Sciatic nerve (tissue), 2 donors: ENCODE results near the gene MNDA. TPM values are rescaled to one million over a fixed set of nuclear protein-coding genes. Genes with fewer than 3 reads are reported as not detected.
"Not testable (repeated sequence)": the region's sequence is repeated elsewhere in the genome, so short reads cannot be mapped to it uniquely, and the experiment has no call there.

Experiments used
- ATAC-seq: fragments of 200-7000 bp; cut with Tn5 transposase; one replicate; pipeline ENCODE4 v1.9.1; 2020; ENCODE audit warnings: mild to moderate bottlenecking, moderate library complexity
- DNase-seq: peaks from one replicate; pipeline ENCODE4 v3.0.0-alpha.2; 2020; ENCODE audit warnings: low spot score
- intact Hi-C: fragments of 100-400 bp; cut with DNase I; formaldehyde crosslinking; loops from one replicate; pipeline ENCODE4 v1.14.2; 2022
- total RNA-seq: library from RNA; stranded (reverse); fragmentation: NEBNext Ultra II Directional; extraction: Animal tissue kit (Norgen Biotek cat#: 25700); gene quantifications from one replicate; pipeline ENCODE4 v1.2.1, GENCODE V29; 2021
- donor health status: DM: no; HTN: no; CAD: no.
- donor health status: DM: no; HTN: no; CAD: no.

The MNDA gene
- total RNA-seq, 1 donor from 2014 or later: 27.8 TPM

DNA sequence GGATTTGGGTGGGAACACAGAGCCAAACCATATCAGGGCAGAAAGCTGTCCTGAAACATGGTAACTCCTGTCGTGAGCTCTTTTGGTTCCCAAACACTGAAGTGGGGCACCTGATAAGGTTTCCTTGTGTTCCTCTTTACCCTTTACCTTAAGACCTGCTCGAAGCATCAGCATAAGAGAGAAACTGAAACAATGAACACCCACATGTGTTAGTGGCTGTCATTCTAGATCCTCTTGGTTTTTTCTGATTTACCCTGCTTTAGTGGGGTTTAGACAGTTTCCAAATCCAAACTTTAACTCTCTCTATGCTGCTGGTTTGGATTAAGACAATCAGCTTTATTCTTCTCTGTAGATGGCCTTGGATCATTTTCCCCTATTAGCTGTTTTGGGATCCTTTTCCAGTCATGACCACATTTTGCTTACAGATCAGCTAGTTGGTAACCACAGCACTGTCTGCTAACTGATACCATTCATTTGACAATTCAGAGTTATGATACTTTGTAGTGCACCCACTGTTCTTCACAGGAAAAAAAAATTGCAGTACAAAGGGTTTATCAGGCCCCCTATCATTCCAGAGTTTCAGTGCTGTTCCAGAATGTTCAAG lies 975 bp upstream of the MNDA start:
- intact Hi-C loops: no loop called here
- no peak for DNase-seq
- no peak for ATAC-seq

DNA sequence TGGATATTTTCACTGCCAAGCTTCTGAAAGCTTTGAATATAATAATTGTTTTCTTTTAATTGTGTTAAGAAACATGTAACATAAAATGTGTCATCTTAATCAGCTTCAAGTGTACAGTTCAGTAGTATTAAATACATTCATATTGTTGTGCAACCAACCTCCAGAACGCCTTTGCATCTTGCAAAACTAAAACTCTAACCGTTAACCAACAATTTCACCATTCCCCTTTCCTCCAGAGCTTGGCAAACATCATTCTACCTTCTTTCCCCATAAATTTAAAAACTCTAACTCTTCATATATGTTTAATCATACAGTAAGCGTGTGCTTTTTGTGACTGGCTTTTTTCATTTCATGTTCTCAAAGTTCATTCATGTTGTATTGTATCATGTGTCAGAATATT lies 2.1 kb downstream of the MNDA start:
- no peak for ATAC-seq
- intact Hi-C loops: no loop called here
- DNase-seq: no peak

GRCh38 chr1:158836038-158836437 lies 4.9 kb downstream of the MNDA start:
- no peak for DNase-seq
- ATAC-seq: no peak
- intact Hi-C loops: no loop called here

- intact Hi-C loops: no loop called here
- no peak for ATAC-seq
- no peak for DNase-seq
Observed at GRCh38 chr1:158838660-158839059, 7.5 kb downstream of the MNDA start.

- intact Hi-C loops: no loop called here
- DNase-seq (no peak), ATAC-seq (no peak)
Observed at GRCh38 chr1:158839566-158839965, 8.4 kb downstream of the MNDA start.

DNA sequence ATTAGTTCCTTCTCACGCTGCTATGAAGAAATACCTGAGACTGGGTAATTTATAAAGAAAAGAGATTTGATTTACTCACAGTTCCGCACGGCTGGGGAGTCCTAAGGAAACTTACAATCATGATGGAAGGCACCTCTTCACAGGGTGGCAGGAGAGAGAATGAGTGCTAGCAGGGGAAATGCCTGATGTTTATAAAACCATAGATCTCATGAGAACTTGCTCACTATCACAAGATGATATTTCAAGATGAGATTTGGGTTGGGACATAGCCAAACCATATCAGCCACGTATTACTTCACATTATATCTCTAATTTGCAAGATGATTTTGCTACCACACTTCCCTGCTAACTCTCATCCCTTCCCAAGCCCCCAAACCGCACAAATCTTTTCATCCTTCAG lies 9.1 kb downstream of the MNDA start:
- ATAC-seq (no peak), DNase-seq (no peak)
- intact Hi-C loops: no loop called here

- DNase-seq (no peak), ATAC-seq (no peak)
- intact Hi-C loops: no loop called here
Observed at GRCh38 chr1:158864595-158864994, 33.4 kb downstream of the MNDA start.

DNA sequence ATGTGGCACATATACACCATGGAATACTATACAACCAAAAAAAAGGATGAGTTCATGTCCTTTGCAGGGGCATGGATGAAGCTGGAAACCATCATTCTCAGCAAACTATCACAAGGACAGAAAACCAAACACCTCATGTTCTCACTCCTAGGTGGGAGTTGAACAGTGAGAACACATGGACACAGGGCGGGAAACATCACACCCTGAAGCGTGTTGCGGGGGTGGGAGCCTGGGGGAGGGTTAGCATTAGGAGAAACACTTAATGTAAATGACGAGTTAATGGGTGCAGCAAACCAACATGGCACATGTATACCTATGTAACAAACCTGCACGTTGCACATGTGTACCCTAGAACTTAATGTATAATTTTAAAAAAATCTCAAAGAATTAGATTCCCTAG lies 39.3 kb downstream of the MNDA start:
- DNase-seq, ATAC-seq, intact Hi-C loops: not testable (repeated sequence)

DNA sequence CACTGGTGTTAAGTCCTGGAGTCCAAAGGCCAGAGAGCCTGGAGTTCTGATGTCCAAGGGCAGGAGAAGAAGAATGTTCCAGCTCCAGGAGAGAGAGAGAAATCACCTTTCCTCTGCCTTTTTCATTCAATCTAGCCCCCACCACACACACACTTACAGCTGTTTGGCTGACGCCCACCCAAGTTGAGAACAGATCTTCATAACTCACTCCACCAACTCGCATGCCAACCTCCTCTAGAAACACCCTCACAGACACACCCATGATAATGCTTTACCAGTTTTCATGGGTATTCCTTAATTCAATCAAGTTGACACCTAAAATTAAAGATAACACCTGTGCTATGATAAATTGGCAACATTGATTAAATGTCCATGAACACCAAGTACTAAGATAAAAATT lies 42.0 kb downstream of the MNDA start:
- DNase-seq: no peak
- ATAC-seq: no peak
- intact Hi-C loops: no loop called here

GRCh38 chr1:158893654-158894053 lies 62.5 kb downstream of the MNDA start:
- ATAC-seq (no peak), DNase-seq (no peak)
- intact Hi-C loops: no loop called here

DNA sequence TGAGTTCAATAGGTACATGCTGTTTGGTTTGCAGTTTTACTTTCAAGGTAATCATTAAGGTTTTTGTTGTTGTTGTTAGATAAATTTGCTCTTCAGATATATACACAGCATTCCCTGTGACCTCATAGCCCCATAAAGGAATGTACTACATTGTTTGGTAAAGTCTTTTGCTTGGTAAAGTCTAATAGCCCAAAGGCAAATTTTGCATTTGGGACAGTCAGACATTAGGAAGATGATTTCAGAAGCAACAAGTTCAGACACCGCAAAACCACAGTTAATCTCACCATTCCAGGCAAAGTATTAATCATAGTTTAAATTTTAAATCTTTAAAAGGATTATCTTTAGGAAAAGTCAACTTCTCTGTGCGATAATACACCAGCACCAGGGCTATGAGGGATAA lies 67.6 kb downstream of the MNDA start:
- intact Hi-C loops: no loop called here
- DNase-seq: no peak
- ATAC-seq: no peak

Other genes with a start within 250 kb of the MNDA start
- not detected for gene OR10Z1, start 226.1 kb upstream of the MNDA start, total RNA-seq
- 3.8 TPM for gene SPTA1, start 144.6 kb upstream of the MNDA start, total RNA-seq
- gene OR6K2, start 130.7 kb upstream of the MNDA start, total RNA-seq: not detected
- gene OR6K3, start 110.6 kb upstream of the MNDA start, total RNA-seq: not detected
- not detected for gene OR6K6, start 76.6 kb upstream of the MNDA start, total RNA-seq
- not detected for gene OR6N1, start 59.2 kb upstream of the MNDA start, total RNA-seq
- not detected for gene OR6N2, start 50.1 kb upstream of the MNDA start, total RNA-seq
- gene PYHIN1, start 100.2 kb downstream of the MNDA start, total RNA-seq: 7.8 TPM
- 160 TPM for gene IFI16, start 178.6 kb downstream of the MNDA start, total RNA-seq
- 1.5 TPM for gene AIM2, start 245.4 kb downstream of the MNDA start, total RNA-seq